ENCODE results near the gene ALK.

ALK gene
- total RNA-seq: 0 to 0.19 (median 0.04) reads per million in 4 experiments

GRCh38 chr2:29921560-29921915 lies at the start of gene ALK:
ALK (minus strand) TSS chr2:29921586; CDS start chr2:29920659, 927 bp downstream.
- no peak for DNase-seq

GRCh38 chr2:29966266-29966665 lies 44.9 kb upstream of the ALK start:
- DNase-seq: no peak

- no peak for DNase-seq
Measured at GRCh38 chr2:29963972-29964570, 42.7 kb upstream of the ALK start.

- DNase-seq: no peak
Measured at GRCh38 chr2:29962922-29963321, 41.5 kb upstream of the ALK start.

- DNase-seq: no peak
Measured at GRCh38 chr2:29954316-29954715, 32.9 kb upstream of the ALK start.

- DNase-seq: no peak
Measured at GRCh38 chr2:29952973-29953372, 31.6 kb upstream of the ALK start.

GRCh38 chr2:29951576-29951975 lies 30.2 kb upstream of the ALK start:
- DNase-seq: no peak

GRCh38 chr2:29950481-29950880 lies 29.1 kb upstream of the ALK start:
- no peak for DNase-seq

GRCh38 chr2:29949042-29949441 lies 27.7 kb upstream of the ALK start:
- no peak for DNase-seq

- DNase-seq: no peak
Measured at GRCh38 chr2:29946505-29946904, 25.1 kb upstream of the ALK start.

- DNase-seq: no peak
Measured at GRCh38 chr2:29942711-29943110, 21.3 kb upstream of the ALK start.

GRCh38 chr2:29940706-29941105 lies 19.3 kb upstream of the ALK start:
- no peak for DNase-seq

- no peak for DNase-seq
Measured at GRCh38 chr2:29936020-29936419, 14.6 kb upstream of the ALK start.

- no peak for DNase-seq
Measured at GRCh38 chr2:29931818-29932217, 10.4 kb upstream of the ALK start.

GRCh38 chr2:29923110-29923721 lies 1.8 kb upstream of the ALK start:
- DNase-seq: peak; percentile 5

- no peak for DNase-seq
Measured at GRCh38 chr2:29922605-29923004, 1.2 kb upstream of the ALK start.

- DNase-seq: no peak
Measured at GRCh38 chr2:29920631-29921559, 491 bp downstream of the ALK start.

- DNase-seq: no peak
Measured at GRCh38 chr2:29920130-29920577, 1.2 kb downstream of the ALK start.

- no peak for DNase-seq
Measured at GRCh38 chr2:29918941-29919340, 2.4 kb downstream of the ALK start.

- DNase-seq: no peak
Measured at GRCh38 chr2:29917781-29918180, 3.6 kb downstream of the ALK start.

- no peak for DNase-seq
Measured at GRCh38 chr2:29916571-29916970, 4.8 kb downstream of the ALK start.

GRCh38 chr2:29910960-29911359 lies 10.4 kb downstream of the ALK start:
- no peak for DNase-seq

GRCh38 chr2:29910465-29910864 lies 10.9 kb downstream of the ALK start:
- no peak for DNase-seq

- DNase-seq: no peak
Measured at GRCh38 chr2:29902356-29902755, 19.0 kb downstream of the ALK start.
